Lower leg skin (tissue), 4 donors: ENCODE results near the gene PPARA. TPM values are rescaled to one million over a fixed set of nuclear protein-coding genes. Genes with fewer than 3 reads are reported as not detected.
A peak's percentile ranks its signal among the peaks of the same experiment; 100 is the strongest.

Experiments used
- DNase-seq, 2 donors: peaks; one replicate each; pipeline ENCODE4 v3.0.0-alpha.2; 2019; ENCODE audit warnings: low spot score in 2 of 2
- H3K4me3 ChIP-seq: fragments of 200-600 bp; sonication (generic); 2 replicates; pipeline ENCODE4 v1.5.1; 2017; ENCODE audit warnings: mild to moderate bottlenecking, low read depth; ENCODE audit not compliant: poor library complexity, severe bottlenecking
- POLR2A ChIP-seq, 2 donors: fragments of 450-650 bp; IDR thresholded peaks; one replicate each; pipeline ENCODE4 v1.6.1; 2016 to 2017; ENCODE audit warnings: antibody characterized with exemption in 2 of 2, mild to moderate bottlenecking in 1 of 2, moderate library complexity in 1 of 2
- WGBS, 2 donors: methylation state at CpG; one replicate each; pipeline ENCODE4 v1.1.5; 2018; 5-methylcytosine and 5-hydroxymethylcytosine counted together
- intact Hi-C: fragments of 100-400 bp; cut with DNase I; formaldehyde crosslinking; loops from one replicate; pipeline ENCODE4 v1.15.0; 2023; ENCODE audit warnings: low total_unique reads
- total RNA-seq, 4 donors: library from RNA; depleted of rRNA; stranded (reverse); fragments of >200 nt; gene quantifications; one replicate each; pipeline ENCODE4 v1.1.0, GENCODE V29; 2016
- TF ChIP-seq, protein P1 (sequence below), 3 donors: fragments of 450-650 bp; IDR thresholded peaks; one replicate each; pipeline ENCODE4 v1.5.1; 2016; ENCODE audit warnings: antibody characterized with exemption in 3 of 3, mild to moderate bottlenecking in 3 of 3, moderate library complexity in 2 of 3

Gene PPARA
- total RNA-seq, 4 donors from 2014 or later, result 27.8 to 58.1 (median 37.8) TPM

GRCh38 chr22:46273432-46274148 is 123.3 kb downstream of the PPARA start:
- no peak for TF ChIP-seq POLR2A (IDR thresholded peaks at IDR 0.05)
- TF ChIP-seq, protein P1, sequence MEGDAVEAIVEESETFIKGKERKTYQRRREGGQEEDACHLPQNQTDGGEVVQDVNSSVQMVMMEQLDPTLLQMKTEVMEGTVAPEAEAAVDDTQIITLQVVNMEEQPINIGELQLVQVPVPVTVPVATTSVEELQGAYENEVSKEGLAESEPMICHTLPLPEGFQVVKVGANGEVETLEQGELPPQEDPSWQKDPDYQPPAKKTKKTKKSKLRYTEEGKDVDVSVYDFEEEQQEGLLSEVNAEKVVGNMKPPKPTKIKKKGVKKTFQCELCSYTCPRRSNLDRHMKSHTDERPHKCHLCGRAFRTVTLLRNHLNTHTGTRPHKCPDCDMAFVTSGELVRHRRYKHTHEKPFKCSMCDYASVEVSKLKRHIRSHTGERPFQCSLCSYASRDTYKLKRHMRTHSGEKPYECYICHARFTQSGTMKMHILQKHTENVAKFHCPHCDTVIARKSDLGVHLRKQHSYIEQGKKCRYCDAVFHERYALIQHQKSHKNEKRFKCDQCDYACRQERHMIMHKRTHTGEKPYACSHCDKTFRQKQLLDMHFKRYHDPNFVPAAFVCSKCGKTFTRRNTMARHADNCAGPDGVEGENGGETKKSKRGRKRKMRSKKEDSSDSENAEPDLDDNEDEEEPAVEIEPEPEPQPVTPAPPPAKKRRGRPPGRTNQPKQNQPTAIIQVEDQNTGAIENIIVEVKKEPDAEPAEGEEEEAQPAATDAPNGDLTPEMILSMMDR (IDR thresholded peaks at IDR 0.05), result no peak
- DNase-seq, result peak in 1 of 2 donors; percentile 82
- intact Hi-C loops, result no loop called here
- WGBS, 2 donors, result 83 to 90% methylated on average over 8 to 12 of the region's 12 CpGs
- no peak overlapping the region for H3K4me3 ChIP-seq

- no peak for DNase-seq
These were observed 124.1 kb downstream of the PPARA start for GRCh38 chr22:46274381-46274780.

GRCh38 chr22:46275455-46276122 is 125.3 kb downstream of the PPARA start:
- intact Hi-C loops, result no loop called here
- TF ChIP-seq, protein P1 (IDR thresholded peaks at IDR 0.05), result no peak
- no peak for TF ChIP-seq POLR2A (IDR thresholded peaks at IDR 0.05)
- WGBS, 2 donors, result 76 to 78% methylated on average over 3 of the region's 3 CpGs
- no peak for DNase-seq
- H3K4me3 ChIP-seq, result no peak overlapping the region

More at GRCh38 chr22:46274381-46274780, 124.1 kb downstream of the PPARA start:
- 94% methylated on average over 8 of the region's 8 CpGs for WGBS, 2 donors
- H3K4me3 ChIP-seq, result no peak overlapping the region
- intact Hi-C loops, result no loop called here
- TF ChIP-seq POLR2A (IDR thresholded peaks at IDR 0.05), result no peak
- TF ChIP-seq, protein P1 (IDR thresholded peaks at IDR 0.05), result no peak

DNA sequence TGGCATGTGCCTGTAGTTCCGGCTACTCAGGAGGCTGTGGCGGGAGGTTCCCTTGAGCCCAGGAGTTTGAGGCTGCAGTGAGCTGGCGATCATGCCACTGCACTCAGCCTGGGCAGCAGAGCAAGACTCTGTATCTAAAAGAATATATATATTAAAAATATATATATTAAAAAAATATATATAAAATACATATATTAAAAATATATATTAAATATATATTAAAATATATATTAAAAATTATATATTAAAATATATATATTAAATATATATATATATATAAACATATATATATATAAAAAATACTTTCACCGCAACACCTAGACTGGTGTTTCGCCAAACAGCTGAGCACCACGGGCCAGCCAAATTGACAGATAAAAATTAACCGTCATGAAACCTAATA is 126.2 kb downstream of the PPARA start:
- intact Hi-C loops, result no loop called here
- no peak for DNase-seq
- no peak overlapping the region for H3K4me3 ChIP-seq
- TF ChIP-seq, protein P1 (IDR thresholded peaks at IDR 0.05), result no peak
- no peak for TF ChIP-seq POLR2A (IDR thresholded peaks at IDR 0.05)
- 94 to 98% methylated on average over 7 of the region's 7 CpGs for WGBS, 2 donors

GRCh38 chr22:46278656-46279645 is 128.6 kb downstream of the PPARA start:
- intact Hi-C loops, result no loop called here
- peak in 1 of 2 donors; percentile 74 for DNase-seq
- TF ChIP-seq, protein P1 (IDR thresholded peaks at IDR 0.05), result no peak
- no peak for TF ChIP-seq POLR2A (IDR thresholded peaks at IDR 0.05)
- no peak overlapping the region for H3K4me3 ChIP-seq
- 90 to 94% methylated on average over 21 to 22 of the region's 22 CpGs for WGBS, 2 donors
